Psoas muscle (tissue), 8 donors: ENCODE results near the gene DEGS2. TPM values are rescaled to one million over a fixed set of nuclear protein-coding genes. Genes with fewer than 3 reads are reported as not detected.
A peak's percentile ranks its signal among the peaks of the same experiment; 100 is the strongest.

Source experiments
- ATAC-seq, 4 donors: fragments of 200-7000 bp; cut with Tn5 transposase; one replicate each; pipeline ENCODE4 v1.9.1; 2020; ENCODE audit warnings: moderate library complexity in 3 of 4, mild to moderate bottlenecking in 2 of 4
- DNase-seq, 2 donors: peaks; one replicate each; pipeline ENCODE4 v3.0.0-alpha.2; 2020
- H3K27ac ChIP-seq: fragments of 200-600 bp; one replicate; pipeline ENCODE4 v1.8.0; 2022
- H3K27me3 ChIP-seq, 3 donors: fragments of 200-600 bp in 1 of 3; one replicate each; pipeline versions ENCODE4 v1.6.1 to v1.8.0; 2013 to 2022; ENCODE audit warnings: low read length in 2 of 3, mild to moderate bottlenecking in 2 of 3, moderate library complexity in 1 of 3; ENCODE audit not compliant: insufficient read depth in 3 of 3
- H3K36me3 ChIP-seq, 2 donors: fragments of 200-600 bp in 1 of 2; one replicate each; pipeline versions ENCODE4 v1.6.1 to v1.8.0; 2013 to 2022; ENCODE audit warnings: low read depth in 1 of 2, mild to moderate bottlenecking in 1 of 2, moderate library complexity in 1 of 2; ENCODE audit not compliant: insufficient read depth in 1 of 2
- H3K4me1 ChIP-seq: fragments of 200-600 bp; one replicate; pipeline ENCODE4 v1.8.0; 2022
- H3K4me3 ChIP-seq: fragments of 200-600 bp; one replicate; pipeline ENCODE4 v1.8.0; 2022; ENCODE audit warnings: mild to moderate bottlenecking
- H3K9me3 ChIP-seq: fragments of 200-600 bp; one replicate; pipeline ENCODE4 v1.8.0; 2022
- CTCF ChIP-seq: fragments of 200-600 bp; IDR thresholded peaks from one replicate; pipeline ENCODE4 v1.8.0; 2022; ENCODE audit warnings: antibody characterized with exemption
- WGBS, 3 donors: extraction: QIAGEN DNeasy Blood & Tissue Kit; methylation state at CpG; one replicate each; pipeline versions ENCODE4 v1.1.6 to v1.1.7; 2013; 5-methylcytosine and 5-hydroxymethylcytosine counted together
- intact Hi-C, 2 donors: fragments of 100-400 bp; cut with DNase I; formaldehyde crosslinking; loops; one replicate each; pipeline versions ENCODE4 v1.11.0 to v1.14.2; 2022
- polyA plus RNA-seq, 3 donors: library from polyadenylated mRNA; stranded (reverse); fragments of 200-250 nt; gene quantifications; one replicate each; pipeline ENCODE4 v1.2.3, GENCODE V29; 2013
- total RNA-seq, 4 donors: library from RNA; stranded (reverse); fragmentation: NEBNext Ultra II Directional in 2 of 4; extraction: Animal tissue kit (Norgen Biotek cat#: 25700) in 2 of 4; gene quantifications; one replicate each; pipeline versions ENCODE4 v1.2.1 to v1.2.4, GENCODE V29; 2021 to 2023
- donor health status: healthy with polysubstance abuse.
- donor health status: DM: no; HTN: no; CAD: no; lungs with moderate emphysema.
- donor health status: Bipolar disorder and iron deficiency.
- donor health status: healthy.
- donor health status: DM: yes; HTN: yes; CAD: no.
- donor health status: DM: no; HTN: no; CAD: no.
- donor health status: DM: no; HTN: no; CAD: no.
- donor health status: DM: yes; HTN: yes; CAD: no.

DEGS2 gene
- total and polyA plus RNA-seq, 7 donors, result 0.04 to 0.39 (median 0.24) TPM; not detected in 3

DNA sequence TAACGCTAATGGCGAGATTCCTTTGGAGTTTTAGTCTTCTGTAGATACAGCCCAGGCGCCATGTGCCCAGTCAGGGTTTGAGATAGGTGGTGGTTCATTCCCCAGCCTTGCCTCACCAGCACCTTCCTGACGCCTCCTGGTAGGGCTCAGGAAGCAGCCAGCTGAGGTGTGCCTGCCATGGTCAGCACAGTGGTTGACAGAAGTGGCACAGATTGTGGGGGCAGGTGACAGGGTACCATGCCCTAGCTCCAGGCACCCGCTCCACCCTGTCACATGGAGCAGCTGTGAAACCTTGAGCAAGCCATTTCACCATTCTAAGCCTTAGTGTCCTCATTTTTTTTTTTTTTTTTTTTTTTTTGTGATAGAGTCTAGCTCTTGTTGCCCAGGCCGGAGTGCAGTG, 48.6 kb downstream of the DEGS2 start:
- WGBS, 3 donors, result 83 to 93% (median 90%) methylated on average over 6 of the region's 6 CpGs
- no peaks in the 10 kb centered on the region for H3K27me3 ChIP-seq
- TF ChIP-seq CTCF, result no peak
- no peak overlapping the region for H3K4me3 ChIP-seq
- H3K9me3 ChIP-seq, result no peaks in the 10 kb centered on the region
- no peaks in the 10 kb centered on the region for H3K36me3 ChIP-seq
- H3K27ac ChIP-seq, result no peak overlapping the region
- DNase-seq (peak in 1 of 2 donors; percentile 38), ATAC-seq (no peak)
- intact Hi-C loops, result no loop called here
- peaks cover 7% of the 10 kb centered on the region for H3K4me1 ChIP-seq

- H3K36me3 ChIP-seq, result no peaks in the 10 kb centered on the region
- WGBS, 3 donors, result 95 to 97% (median 97%) methylated on average over 9 of the region's 9 CpGs
- DNase-seq, result no peak
- H3K9me3 ChIP-seq, result no peaks in the 10 kb centered on the region
- peaks cover 11% of the 10 kb centered on the region for H3K4me1 ChIP-seq
- H3K4me3 ChIP-seq, result no peak overlapping the region
- intact Hi-C loops, result loop anchor here in 1 of 2 donors (2.0 kb wide), 1 partner anchor 127 kb away; no protein-coding TSS in a partner anchor
- no peak for TF ChIP-seq CTCF
- no peaks in the 10 kb centered on the region for H3K27me3 ChIP-seq
- no peak overlapping the region for H3K27ac ChIP-seq
- no peak for ATAC-seq
These were observed 49.9 kb downstream of the DEGS2 start for GRCh38 chr14:100109594-100109955.

GRCh38 chr14:100108840-100109593, 50.4 kb downstream of the DEGS2 start:
- DNase-seq, result no peak
- no peak overlapping the region for H3K4me3 ChIP-seq
- intact Hi-C loops, result loop anchor here (1.0 to 2.0 kb wide), 2 partner anchors 126 kb away; no protein-coding TSS in a partner anchor
- no peaks in the 10 kb centered on the region for H3K27me3 ChIP-seq
- no peaks in the 10 kb centered on the region for H3K9me3 ChIP-seq
- WGBS, 3 donors, result 73 to 79% (median 73%) methylated on average over 10 of the region's 10 CpGs
- H3K27ac ChIP-seq, result no peak overlapping the region
- H3K4me1 ChIP-seq, result peaks cover 17% of the 10 kb centered on the region
- no peak for TF ChIP-seq CTCF
- no peaks in the 10 kb centered on the region for H3K36me3 ChIP-seq
- peak in 2 of 4 donors; percentile 18 to 29 for ATAC-seq

- DNase-seq, result peak; percentile 86 to 90
- peak; percentile 86 to 96 (median 88) for ATAC-seq
- H3K36me3 ChIP-seq, result no peaks in the 10 kb centered on the region
- WGBS, 3 donors, result 26 to 32% (median 27%) methylated on average over 13 of the region's 13 CpGs
- H3K27me3 ChIP-seq, result no peaks in the 10 kb centered on the region
- peaks cover 22% of the 10 kb centered on the region for H3K4me1 ChIP-seq
- H3K27ac ChIP-seq, result no peak overlapping the region
- TF ChIP-seq CTCF, result peak; percentile 90
- H3K9me3 ChIP-seq, result no peaks in the 10 kb centered on the region
- H3K4me3 ChIP-seq, result no peak overlapping the region
- intact Hi-C loops, result loop anchor here (1.0 to 2.0 kb wide), 2 partner anchors 125 kb away; no protein-coding TSS in a partner anchor
These were observed 51.2 kb downstream of the DEGS2 start for GRCh38 chr14:100108042-100108825.
